ENCODE measurements around the gene MLPH. TPM values are rescaled to one million over a fixed set of nuclear protein-coding genes. Genes with fewer than 3 reads are reported as not detected.

The MLPH gene
- total RNA-seq, 1 donor from 2014 or later, result 34.6 TPM

DNA sequence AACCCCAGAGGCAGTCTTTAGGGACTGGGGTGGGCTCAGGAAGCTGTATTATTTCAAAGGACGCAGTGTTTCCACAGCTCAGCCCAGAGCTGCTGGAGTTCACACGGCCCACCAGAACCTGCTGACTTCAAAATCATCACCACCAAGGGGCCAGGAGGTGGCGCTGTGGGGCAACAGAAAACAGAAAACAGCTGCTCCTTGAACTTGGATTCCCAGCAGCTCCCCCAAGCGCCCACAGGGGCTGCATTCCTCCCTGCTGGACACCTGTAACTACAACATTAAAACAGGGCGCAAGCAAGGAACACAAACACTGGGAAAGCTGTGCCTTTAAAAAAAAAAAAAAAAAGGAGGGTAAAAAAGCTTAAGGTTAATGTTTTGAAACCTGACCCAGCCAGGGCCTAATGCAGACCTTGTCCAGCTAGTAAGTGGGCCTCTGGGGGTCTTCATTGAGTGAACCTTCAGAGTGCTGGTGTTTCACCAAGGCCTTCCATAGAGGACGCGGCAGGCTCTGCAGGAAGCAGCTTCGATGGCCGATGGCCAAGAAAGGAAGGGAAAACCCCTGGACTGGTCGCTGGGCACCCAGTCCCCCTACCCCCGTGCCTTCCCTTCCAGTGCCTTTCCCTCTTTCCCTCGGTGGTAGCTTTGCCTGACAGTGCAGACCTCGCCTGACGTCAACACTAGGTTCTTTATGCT lies 25.9 kb downstream of the MLPH start:
- H3K27ac ChIP-seq, result peak overlapping the region; percentile 88
- no peaks in the 10 kb centered on the region for H3K36me3 ChIP-seq

DNA sequence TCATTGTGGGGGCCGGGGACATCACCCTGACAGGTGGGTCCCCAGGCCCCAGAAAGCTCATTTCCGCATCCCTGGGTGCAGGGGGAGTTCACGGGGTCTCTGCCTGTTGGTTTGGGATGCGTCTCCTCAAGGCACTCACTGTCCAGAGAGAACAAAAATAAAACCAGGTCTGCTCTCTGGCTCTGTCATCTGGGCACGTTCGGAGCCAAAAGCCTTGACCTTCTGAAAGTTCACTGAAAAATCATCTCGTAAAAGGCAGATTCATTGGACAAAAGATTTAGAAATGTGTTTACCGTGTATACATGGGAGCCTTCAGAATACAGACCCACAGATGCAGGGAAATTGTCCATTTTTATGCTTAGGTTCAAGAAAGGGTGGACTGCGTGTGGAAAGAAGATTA lies 26.6 kb downstream of the MLPH start:
- Histone ChIP-seq H3K9me3 (no peaks in the 10 kb centered on the region), H3K27me3 (no peaks in the 10 kb centered on the region), H3K4me1 (peaks cover 61% of the 10 kb centered on the region), H3K4me3 (no peak overlapping the region), H3K36me3 (no peaks in the 10 kb centered on the region), H3K27ac (peak overlapping the region; percentile 88)
- peak in 1 of 2 donors; percentile 15 for TF ChIP-seq POLR2AphosphoS5 (IDR thresholded peaks at IDR 0.05; ENCODE audit: insufficient read depth in 1 of 2, low read depth in 1 of 2)
- TF ChIP-seq, protein P1, sequence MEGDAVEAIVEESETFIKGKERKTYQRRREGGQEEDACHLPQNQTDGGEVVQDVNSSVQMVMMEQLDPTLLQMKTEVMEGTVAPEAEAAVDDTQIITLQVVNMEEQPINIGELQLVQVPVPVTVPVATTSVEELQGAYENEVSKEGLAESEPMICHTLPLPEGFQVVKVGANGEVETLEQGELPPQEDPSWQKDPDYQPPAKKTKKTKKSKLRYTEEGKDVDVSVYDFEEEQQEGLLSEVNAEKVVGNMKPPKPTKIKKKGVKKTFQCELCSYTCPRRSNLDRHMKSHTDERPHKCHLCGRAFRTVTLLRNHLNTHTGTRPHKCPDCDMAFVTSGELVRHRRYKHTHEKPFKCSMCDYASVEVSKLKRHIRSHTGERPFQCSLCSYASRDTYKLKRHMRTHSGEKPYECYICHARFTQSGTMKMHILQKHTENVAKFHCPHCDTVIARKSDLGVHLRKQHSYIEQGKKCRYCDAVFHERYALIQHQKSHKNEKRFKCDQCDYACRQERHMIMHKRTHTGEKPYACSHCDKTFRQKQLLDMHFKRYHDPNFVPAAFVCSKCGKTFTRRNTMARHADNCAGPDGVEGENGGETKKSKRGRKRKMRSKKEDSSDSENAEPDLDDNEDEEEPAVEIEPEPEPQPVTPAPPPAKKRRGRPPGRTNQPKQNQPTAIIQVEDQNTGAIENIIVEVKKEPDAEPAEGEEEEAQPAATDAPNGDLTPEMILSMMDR (IDR thresholded peaks at IDR 0.05), result no peak
- intact Hi-C loops (cut with DNase I), result loop anchor here (2.0 to 10.0 kb wide), 2 partner anchors 59 to 231 kb away; no protein-coding TSS in a partner anchor
- DNase-seq (ENCODE audit: extremely low spot score in 2 of 2), result no peak

More for the DNA sequence above, 25.9 kb downstream of the MLPH start:
- TF ChIP-seq, protein P1 (IDR thresholded peaks at IDR 0.05), result peak; percentile 86 to 93 (median 88)
- TF ChIP-seq POLR2A (IDR thresholded peaks at IDR 0.05) (no peak), POLR2AphosphoS5 (IDR thresholded peaks at IDR 0.05; ENCODE audit: insufficient read depth in 1 of 2, low read depth in 1 of 2) (peak; percentile 26 to 64)
- Histone ChIP-seq H3K4me1 (peaks cover 61% of the 10 kb centered on the region), H3K27me3 (no peaks in the 10 kb centered on the region), H3K4me3 (no peak overlapping the region), H3K9me3 (no peaks in the 10 kb centered on the region)
- intact Hi-C loops (cut with DNase I), result loop anchor here (2.0 to 10.0 kb wide), 2 partner anchors 60 to 232 kb away; no protein-coding TSS in a partner anchor
- no peak for DNase-seq (ENCODE audit: extremely low spot score in 2 of 2)

DNA sequence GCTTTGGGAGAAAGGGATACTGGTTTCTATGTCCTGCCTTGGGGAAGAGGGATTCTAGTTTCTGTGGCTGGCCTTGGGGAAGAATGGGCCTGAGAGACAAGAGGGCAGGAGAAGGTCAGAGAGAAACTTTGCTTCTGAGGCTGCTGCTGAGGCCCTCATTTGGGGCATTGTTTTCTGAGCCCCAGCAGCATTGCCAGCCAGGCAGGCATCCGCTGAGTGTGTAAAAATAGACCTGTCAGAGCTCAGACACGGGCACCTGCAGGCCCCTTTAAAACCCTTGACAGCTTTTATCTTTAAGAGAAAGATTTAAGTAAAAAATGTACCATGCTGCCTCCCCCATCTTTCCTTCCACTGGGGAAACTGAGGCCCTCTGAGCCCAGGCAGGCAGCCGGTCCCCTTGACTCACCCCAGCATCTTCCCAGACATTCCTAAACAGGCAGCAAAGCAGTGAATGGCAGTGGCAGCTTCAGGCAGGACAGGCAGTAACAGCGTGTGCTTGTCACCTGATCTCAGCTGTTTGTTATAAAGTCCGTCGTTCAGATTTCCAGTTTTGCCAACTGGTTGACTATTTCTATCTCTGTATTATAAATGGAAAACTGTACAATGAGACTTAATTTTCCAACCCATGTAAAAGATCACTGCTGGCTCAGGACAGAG lies 27.6 kb downstream of the MLPH start:
- intact Hi-C loops (cut with DNase I), result loop anchor here (10.0 kb wide), 1 partner anchor 230 kb away; no protein-coding TSS in a partner anchor
- DNase-seq (ENCODE audit: extremely low spot score in 2 of 2), result no peak
- no peaks in the 10 kb centered on the region for H3K27me3 ChIP-seq
- peaks cover 54% of the 10 kb centered on the region for H3K4me1 ChIP-seq
- TF ChIP-seq, protein P1 (IDR thresholded peaks at IDR 0.05), result no peak
- TF ChIP-seq POLR2A (IDR thresholded peaks at IDR 0.05) (no peak), POLR2AphosphoS5 (IDR thresholded peaks at IDR 0.05; ENCODE audit: insufficient read depth in 1 of 2, low read depth in 1 of 2) (no peak)
- no peak overlapping the region for H3K4me3 ChIP-seq
- H3K27ac ChIP-seq, result peak overlapping the region; percentile 88
- H3K36me3 ChIP-seq, result no peaks in the 10 kb centered on the region
- no peaks in the 10 kb centered on the region for H3K9me3 ChIP-seq

DNA sequence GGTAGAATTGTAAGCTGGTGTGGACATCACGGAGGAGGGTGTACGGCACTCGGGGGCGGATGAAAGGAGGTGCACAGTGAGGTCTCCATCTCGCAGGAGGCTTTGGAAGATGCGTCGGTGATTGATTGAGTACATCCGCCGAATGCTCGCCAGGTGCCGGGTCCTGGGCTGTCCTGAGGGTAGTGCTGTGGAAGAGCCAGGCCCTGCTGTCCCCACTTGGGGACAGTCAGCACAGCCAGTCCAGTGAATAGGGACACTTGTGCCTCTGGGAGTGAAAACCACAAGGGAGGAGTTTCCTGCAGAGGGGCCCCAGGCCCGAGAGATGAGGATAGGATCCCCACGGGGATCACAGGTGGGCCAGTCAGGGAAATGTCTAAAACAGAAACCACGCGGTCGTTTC lies 28.1 kb downstream of the MLPH start:
- DNase-seq (ENCODE audit: extremely low spot score in 2 of 2), result no peak
- Histone ChIP-seq H3K9me3 (no peaks in the 10 kb centered on the region), H3K4me3 (no peak overlapping the region), H3K36me3 (no peaks in the 10 kb centered on the region), H3K4me1 (peaks cover 50% of the 10 kb centered on the region), H3K27ac (peak overlapping the region; percentile 58), H3K27me3 (no peaks in the 10 kb centered on the region)
- TF ChIP-seq, protein P1 (IDR thresholded peaks at IDR 0.05), result no peak
- TF ChIP-seq POLR2A (IDR thresholded peaks at IDR 0.05) (no peak), POLR2AphosphoS5 (IDR thresholded peaks at IDR 0.05; ENCODE audit: insufficient read depth in 1 of 2, low read depth in 1 of 2) (no peak)
- intact Hi-C loops (cut with DNase I), result loop anchor here (10.0 kb wide), 1 partner anchor 230 kb away; no protein-coding TSS in a partner anchor
